Naive thymus-derived CD4-positive, alpha-beta T cell (primary cell): ENCODE results near the gene LRRK1. TPM values are rescaled to one million over a fixed set of nuclear protein-coding genes. Genes with fewer than 3 reads are reported as not detected.

ENCODE experiments used
- ATAC-seq: fragments of 150-1000 bp; cut with Tn5 transposase; 2 replicates; pipeline ENCODE4 v1.10.0; 2021; ENCODE audit warnings: mild to moderate bottlenecking, moderate library complexity
- CTCF ChIA-PET: fragments of 350-600 bp; sonication (Branson Sonifier 250); formaldehyde crosslinking; loops from one replicate; lab custom pipeline; 2021; ENCODE audit warnings: antibody characterized with exemption; lab: Charles Lee
- POLR2A ChIA-PET: fragments of 350-600 bp; sonication (Branson Sonifier 250); formaldehyde crosslinking; loops from one replicate; lab custom pipeline; 2021; ENCODE audit warnings: antibody characterized with exemption, inconsistent platforms; lab: Charles Lee
- DNase-seq, 9 donors: peaks; one replicate each; pipeline versions ENCODE4 v3.0.0 to v3.0.0-alpha.2; 2020 to 2022; ENCODE audit warnings: mixed read lengths in 1 of 9
- H3K27ac ChIP-seq: one replicate; pipeline ENCODE4 v1.7.0; 2013; ENCODE audit warnings: mild to moderate bottlenecking, low read depth, low read length, moderate library complexity
- H3K27me3 ChIP-seq, 2 donors: one replicate each; pipeline ENCODE4 v1.7.0; 2013; ENCODE audit warnings: low read length in 2 of 2, mild to moderate bottlenecking in 2 of 2, moderate library complexity in 2 of 2; ENCODE audit not compliant: control insufficient read depth in 2 of 2, insufficient read depth in 2 of 2
- H3K36me3 ChIP-seq, 3 experiments: 1 replicate in 2 of 3; 2 replicates in 1 of 3; pipeline ENCODE4 v1.7.0; 2013; ENCODE audit warnings: low read length in 3 of 3, mild to moderate bottlenecking in 3 of 3, moderate library complexity in 1 of 3; ENCODE audit not compliant: insufficient read depth in 3 of 3, control insufficient read depth in 2 of 3
- H3K4me1 ChIP-seq, 2 donors: one replicate each; pipeline ENCODE4 v1.7.0; 2013; ENCODE audit warnings: low read length in 2 of 2, mild to moderate bottlenecking in 2 of 2, moderate library complexity in 1 of 2; ENCODE audit not compliant: control insufficient read depth in 2 of 2, insufficient read depth in 2 of 2
- H3K4me3 ChIP-seq: 2 replicates; pipeline ENCODE4 v1.7.0; 2013; ENCODE audit warnings: mild to moderate bottlenecking, low read length
- H3K9me3 ChIP-seq, 3 experiments: 1 replicate in 2 of 3; 2 replicates in 1 of 3; pipeline ENCODE4 v1.7.0; 2013; ENCODE audit warnings: low read length in 3 of 3; ENCODE audit not compliant: control insufficient read depth in 2 of 3
- H3K27ac Mint-ChIP-seq, 9 donors: one replicate each; pipeline ENCODE4 v1.8.0; 2020 to 2022; ENCODE audit warnings: mixed read lengths in 9 of 9, mild to moderate bottlenecking in 8 of 9, moderate library complexity in 5 of 9, inconsistent platforms in 2 of 9
- H3K27me3 Mint-ChIP-seq, 5 donors: one replicate each; pipeline ENCODE4 v1.8.0; 2021 to 2022; ENCODE audit warnings: mixed read lengths in 5 of 5, mild to moderate bottlenecking in 1 of 5
- H3K36me3 Mint-ChIP-seq, 5 donors: one replicate each; pipeline ENCODE4 v1.8.0; 2020 to 2022; ENCODE audit warnings: mixed read lengths in 5 of 5, mild to moderate bottlenecking in 3 of 5, inconsistent platforms in 1 of 5
- H3K4me1 Mint-ChIP-seq, 7 donors: one replicate each; pipeline ENCODE4 v1.8.0; 2020 to 2022; ENCODE audit warnings: mixed read lengths in 7 of 7, mild to moderate bottlenecking in 3 of 7, inconsistent platforms in 1 of 7
- H3K4me3 Mint-ChIP-seq, 10 donors: one replicate each; pipeline ENCODE4 v1.8.0; 2020 to 2022; ENCODE audit warnings: mild to moderate bottlenecking in 10 of 10, mixed read lengths in 10 of 10, moderate library complexity in 6 of 10, inconsistent platforms in 2 of 10
- H3K9me3 Mint-ChIP-seq, 11 donors: one replicate each; pipeline ENCODE4 v1.8.0; 2020 to 2022; ENCODE audit warnings: mixed read lengths in 11 of 11, mild to moderate bottlenecking in 4 of 11, inconsistent platforms in 1 of 11, moderate library complexity in 1 of 11
- intact Hi-C, 2 donors: fragments of 100-400 bp; cut with micrococcal nuclease; formaldehyde crosslinking; loops; one replicate each; pipeline ENCODE4 v1.15.1; 2023
- polyA plus RNA-seq, 2 donors: library from polyadenylated mRNA; unstranded; fragments of 300-500 nt; fragmentation: Illumina TruSeq; gene quantifications; one replicate each; pipeline ENCODE4 v1.2.3, GENCODE V29; 2021
- total RNA-seq, 6 experiments: library from RNA in 5 of 6; stranded (reverse) in 5 of 6; gene quantifications; 1 replicate in 5 of 6; 2 replicates in 1 of 6; pipeline ENCODE4 v1.2.3 and lab custom pipeline; 2021 to 2026

Gene LRRK1
- total and polyA plus RNA-seq, 7 experiments from 2014 or later: 0.54 to 15.1 (median 0.60) TPM; not detected in 2

- no peak overlapping the region for H3K27ac ChIP-seq
- ChIA-PET POLR2A (no interaction called here), CTCF (interaction anchor here (0.7 kb wide), 1 partner anchor 279 kb away, joined by 3 read pairs; no protein-coding TSS in a partner anchor)
- H3K4me1 ChIP-seq: no peaks in the 10 kb centered on the region
- no peaks in the 10 kb centered on the region for H3K27me3 ChIP-seq
- H3K4me3 ChIP-seq: no peak overlapping the region
- ATAC-seq (no peak), DNase-seq (no peak)
- H3K36me3 ChIP-seq: no peaks in the 10 kb centered on the region
- Mint-ChIP-seq H3K9me3 (no peaks in the 10 kb centered on the region), H3K36me3 (no peaks in the 10 kb centered on the region), H3K27ac (no peak overlapping the region), H3K4me1 (peaks cover 0 to 13% (median 0%) of the 10 kb centered on the region in 7 donors), H3K27me3 (no peaks in the 10 kb centered on the region), H3K4me3 (no peak overlapping the region)
- intact Hi-C loops: no loop called here
- H3K9me3 ChIP-seq: no peaks in the 10 kb centered on the region
These were observed 148.7 kb downstream of the LRRK1 start for GRCh38 chr15:101067660-101068522.

- H3K4me1 ChIP-seq: no peaks in the 10 kb centered on the region
- CTCF ChIA-PET: no interaction called here
- Mint-ChIP-seq H3K4me1 (peaks cover 0 to 13% (median 0%) of the 10 kb centered on the region in 7 donors), H3K27me3 (peaks cover 0 to 3% (median 0%) of the 10 kb centered on the region in 5 donors), H3K4me3 (no peak overlapping the region), H3K27ac (no peak overlapping the region), H3K9me3 (no peaks in the 10 kb centered on the region), H3K36me3 (no peaks in the 10 kb centered on the region)
- no peaks in the 10 kb centered on the region for H3K36me3 ChIP-seq
- ATAC-seq: no peak
- no peaks in the 10 kb centered on the region for H3K27me3 ChIP-seq
- no peak overlapping the region for H3K27ac ChIP-seq
- intact Hi-C loops: no loop called here
- H3K4me3 ChIP-seq: no peak overlapping the region
- H3K9me3 ChIP-seq: no peaks in the 10 kb centered on the region
- no peak for DNase-seq
- POLR2A ChIA-PET: no interaction called here
These were observed 149.4 kb downstream of the LRRK1 start for GRCh38 chr15:101068523-101068960.

GRCh38 chr15:101068961-101069653 is 149.9 kb downstream of the LRRK1 start:
- ATAC-seq: no peak
- H3K9me3 Mint-ChIP-seq: no peaks in the 10 kb centered on the region
- H3K4me3 Mint-ChIP-seq: no peak overlapping the region
- H3K27me3 Mint-ChIP-seq: peaks cover 0 to 9% (median 0%) of the 10 kb centered on the region in 5 donors
- no peaks in the 10 kb centered on the region for H3K27me3 ChIP-seq
- intact Hi-C loops: no loop called here
- no peaks in the 10 kb centered on the region for H3K36me3 Mint-ChIP-seq
- H3K36me3 ChIP-seq: no peaks in the 10 kb centered on the region
- ChIA-PET CTCF (no interaction called here), POLR2A (no interaction called here)
- H3K27ac Mint-ChIP-seq: no peak overlapping the region
- no peaks in the 10 kb centered on the region for H3K4me1 ChIP-seq
- DNase-seq: no peak
- H3K4me1 Mint-ChIP-seq: peaks cover 0 to 13% (median 0%) of the 10 kb centered on the region in 7 donors
- H3K27ac ChIP-seq: no peak overlapping the region
- H3K4me3 ChIP-seq: no peak overlapping the region
- H3K9me3 ChIP-seq: no peaks in the 10 kb centered on the region

GRCh38 chr15:101069654-101069973 is 150.5 kb downstream of the LRRK1 start:
- Mint-ChIP-seq H3K4me1 (peaks cover 0 to 13% (median 0%) of the 10 kb centered on the region in 7 donors), H3K4me3 (no peak overlapping the region), H3K27me3 (peaks cover 0 to 10% (median 0%) of the 10 kb centered on the region in 5 donors), H3K27ac (no peak overlapping the region), H3K36me3 (no peaks in the 10 kb centered on the region), H3K9me3 (no peaks in the 10 kb centered on the region)
- Histone ChIP-seq H3K27ac (no peak overlapping the region), H3K9me3 (no peaks in the 10 kb centered on the region), H3K4me1 (no peaks in the 10 kb centered on the region), H3K36me3 (no peaks in the 10 kb centered on the region), H3K27me3 (no peaks in the 10 kb centered on the region), H3K4me3 (no peak overlapping the region)
- CTCF ChIA-PET: no interaction called here
- intact Hi-C loops: no loop called here
- ATAC-seq (no peak), DNase-seq (no peak)
- POLR2A ChIA-PET: no interaction called here

GRCh38 chr15:101070024-101070423 is 150.9 kb downstream of the LRRK1 start:
- ChIA-PET CTCF (no interaction called here), POLR2A (no interaction called here)
- H3K27me3 ChIP-seq: no peaks in the 10 kb centered on the region
- H3K36me3 ChIP-seq: no peaks in the 10 kb centered on the region
- ATAC-seq: no peak
- no peak overlapping the region for H3K27ac ChIP-seq
- Mint-ChIP-seq H3K4me3 (no peak overlapping the region), H3K27me3 (peaks cover 0 to 10% (median 0%) of the 10 kb centered on the region in 5 donors), H3K9me3 (no peaks in the 10 kb centered on the region), H3K36me3 (no peaks in the 10 kb centered on the region), H3K27ac (peak overlapping the region in 1 of 9 donors; percentile 89), H3K4me1 (peaks cover 0 to 13% (median 0%) of the 10 kb centered on the region in 7 donors)
- no peaks in the 10 kb centered on the region for H3K4me1 ChIP-seq
- no peak overlapping the region for H3K4me3 ChIP-seq
- DNase-seq: no peak
- intact Hi-C loops: loop anchor here in 1 of 2 donors (10.0 kb wide), 1 partner anchor 625 kb away; no protein-coding TSS in a partner anchor
- no peaks in the 10 kb centered on the region for H3K9me3 ChIP-seq

GRCh38 chr15:101070502-101071273 is 151.5 kb downstream of the LRRK1 start:
- DNase-seq: no peak
- Mint-ChIP-seq H3K4me1 (peaks cover 0 to 13% (median 0%) of the 10 kb centered on the region in 7 donors), H3K27me3 (peaks cover 0 to 10% (median 0%) of the 10 kb centered on the region in 5 donors), H3K27ac (peak overlapping the region in 2 of 9 donors; percentile 43 to 89), H3K4me3 (peak overlapping the region in 1 of 10 donors; percentile 43), H3K36me3 (no peaks in the 10 kb centered on the region), H3K9me3 (no peaks in the 10 kb centered on the region)
- no peak overlapping the region for H3K27ac ChIP-seq
- H3K27me3 ChIP-seq: no peaks in the 10 kb centered on the region
- ChIA-PET CTCF (no interaction called here), POLR2A (no interaction called here)
- no peaks in the 10 kb centered on the region for H3K36me3 ChIP-seq
- H3K4me1 ChIP-seq: no peaks in the 10 kb centered on the region
- H3K4me3 ChIP-seq: no peak overlapping the region
- no peaks in the 10 kb centered on the region for H3K9me3 ChIP-seq
- no peak for ATAC-seq
- intact Hi-C loops: loop anchor here in 1 of 2 donors (10.0 kb wide), 1 partner anchor 626 kb away; no protein-coding TSS in a partner anchor
